Naive B cell (primary cell): ENCODE measurements around the gene SOCS7. TPM values are rescaled to one million over a fixed set of nuclear protein-coding genes. Genes with fewer than 3 reads are reported as not detected.

Experiments used
- ATAC-seq, 2 donors: fragments of 150-1000 bp; cut with Tn5 transposase; 2 replicates each; pipeline ENCODE4 v1.10.0; 2021; ENCODE audit warnings: low read depth in 2 of 2, mild to moderate bottlenecking in 2 of 2, moderate library complexity in 2 of 2
- DNase-seq: peaks from one replicate; pipeline ENCODE4 v3.0.0; 2022
- H3K27ac Mint-ChIP-seq, 6 donors: one replicate each; pipeline ENCODE4 v1.8.0; 2020 to 2022; ENCODE audit warnings: mild to moderate bottlenecking in 6 of 6, mixed read lengths in 6 of 6, moderate library complexity in 5 of 6, inconsistent platforms in 2 of 6
- H3K27me3 Mint-ChIP-seq, 3 donors: one replicate each; pipeline ENCODE4 v1.8.0; 2021 to 2022; ENCODE audit warnings: mixed read lengths in 3 of 3, mild to moderate bottlenecking in 1 of 3
- H3K36me3 Mint-ChIP-seq, 2 donors: one replicate each; pipeline ENCODE4 v1.8.0; 2020 to 2022; ENCODE audit warnings: mixed read lengths in 2 of 2, inconsistent platforms in 1 of 2, mild to moderate bottlenecking in 1 of 2
- H3K4me1 Mint-ChIP-seq, 3 donors: one replicate each; pipeline ENCODE4 v1.8.0; 2020 to 2022; ENCODE audit warnings: mixed read lengths in 3 of 3, inconsistent platforms in 1 of 3, mild to moderate bottlenecking in 1 of 3, moderate library complexity in 1 of 3
- H3K4me3 Mint-ChIP-seq, 8 donors: one replicate each; pipeline ENCODE4 v1.8.0; 2020 to 2022; ENCODE audit warnings: mild to moderate bottlenecking in 8 of 8, mixed read lengths in 8 of 8, moderate library complexity in 8 of 8, inconsistent platforms in 2 of 8
- H3K9me3 Mint-ChIP-seq, 7 donors: one replicate each; pipeline ENCODE4 v1.8.0; 2020 to 2022; ENCODE audit warnings: mixed read lengths in 7 of 7, mild to moderate bottlenecking in 5 of 7, inconsistent platforms in 2 of 7, moderate library complexity in 1 of 7
- polyA plus RNA-seq, 6 donors: library from polyadenylated mRNA; unstranded; fragments of 300-500 nt; fragmentation: Illumina TruSeq; gene quantifications; one replicate each; pipeline ENCODE4 v1.2.3, GENCODE V29; 2021; ENCODE audit warnings: low read depth in 6 of 6

SOCS7 gene
- polyA plus RNA-seq, 6 donors from 2014 or later: 0.10 to 1.1 (median 0.47) TPM

GRCh38 chr17:38328620-38329019 lies 23.0 kb upstream of the SOCS7 start:
- Mint-ChIP-seq H3K36me3 (no peaks in the 10 kb centered on the region), H3K27me3 (peaks cover 4 to 39% (median 21%) of the 10 kb centered on the region in 3 donors), H3K4me3 (no peak overlapping the region), H3K9me3 (no peaks in the 10 kb centered on the region), H3K27ac (no peak overlapping the region), H3K4me1 (peaks cover 14 to 19% (median 17%) of the 10 kb centered on the region in 3 donors)
- DNase-seq: no peak
- no peak for ATAC-seq

GRCh38 chr17:38329284-38329683 lies 22.4 kb upstream of the SOCS7 start:
- Mint-ChIP-seq H3K36me3 (no peaks in the 10 kb centered on the region), H3K4me3 (no peak overlapping the region), H3K4me1 (peaks cover 14 to 19% (median 17%) of the 10 kb centered on the region in 3 donors), H3K27me3 (peaks cover 4 to 45% (median 24%) of the 10 kb centered on the region in 3 donors), H3K27ac (peak overlapping the region in 1 of 6 donors; percentile 56), H3K9me3 (no peaks in the 10 kb centered on the region)
- DNase-seq: no peak
- no peak for ATAC-seq

DNA sequence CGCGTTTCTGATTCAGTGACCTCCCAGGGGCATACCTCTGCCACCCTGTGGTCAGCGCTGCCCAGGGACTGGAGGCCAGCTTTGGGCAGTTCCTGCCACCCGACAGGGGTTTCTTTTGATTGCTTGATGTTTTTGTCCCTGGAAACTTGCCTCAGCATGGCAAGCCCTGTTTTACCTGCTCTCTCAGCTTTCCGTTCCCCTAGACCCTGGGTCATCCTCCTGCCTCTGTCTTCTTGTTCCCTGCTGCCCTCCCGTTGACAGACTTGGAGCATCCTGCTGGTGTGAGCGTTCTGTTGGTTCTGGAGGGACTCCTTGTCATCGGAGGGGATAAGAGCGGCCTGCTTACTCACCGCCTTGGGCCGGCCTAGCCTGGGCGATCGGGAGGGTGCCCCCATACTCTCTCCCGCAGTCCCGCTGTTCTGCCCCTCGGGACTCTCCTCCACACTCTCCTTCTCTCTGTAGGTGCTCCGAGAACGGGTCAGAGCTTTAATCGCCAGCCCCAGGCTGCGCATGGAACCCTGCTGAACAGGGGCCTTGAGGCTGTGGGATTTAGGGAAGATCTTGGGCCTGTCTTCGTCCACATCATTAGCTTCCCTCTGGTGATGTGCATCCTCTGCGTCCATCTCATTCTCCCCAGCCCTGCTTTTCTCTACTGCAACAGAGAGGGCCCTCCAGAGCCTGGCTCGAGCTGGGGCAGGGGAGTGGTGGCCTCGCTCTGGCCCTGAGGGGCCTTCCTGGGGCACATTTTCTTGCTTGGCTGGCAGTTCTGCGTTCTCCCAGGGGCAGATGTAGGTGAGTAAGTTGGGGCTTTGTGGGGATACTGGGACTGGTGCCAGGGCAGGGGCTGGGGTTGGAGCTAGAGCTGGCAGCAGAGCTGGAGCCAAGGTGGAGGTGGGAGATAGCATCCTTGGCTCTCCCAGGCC lies 21.6 kb upstream of the SOCS7 start:
- H3K4me1 Mint-ChIP-seq: peaks cover 14 to 17% (median 16%) of the 10 kb centered on the region in 3 donors
- DNase-seq: no peak
- no peaks in the 10 kb centered on the region for H3K36me3 Mint-ChIP-seq
- no peak overlapping the region for H3K4me3 Mint-ChIP-seq
- H3K27me3 Mint-ChIP-seq: peaks cover 4 to 51% (median 24%) of the 10 kb centered on the region in 3 donors
- ATAC-seq: no peak
- no peaks in the 10 kb centered on the region for H3K9me3 Mint-ChIP-seq
- H3K27ac Mint-ChIP-seq: peak overlapping the region in 1 of 6 donors; percentile 44

- Mint-ChIP-seq H3K4me3 (no peak overlapping the region), H3K36me3 (no peaks in the 10 kb centered on the region), H3K27me3 (peaks cover 4 to 51% (median 24%) of the 10 kb centered on the region in 3 donors), H3K4me1 (peaks cover 7 to 10% (median 8%) of the 10 kb centered on the region in 3 donors), H3K27ac (no peak overlapping the region), H3K9me3 (no peaks in the 10 kb centered on the region)
- DNase-seq: no peak
- ATAC-seq: no peak
Measured at GRCh38 chr17:38330941-38331411, 20.7 kb upstream of the SOCS7 start.

- no peaks in the 10 kb centered on the region for H3K9me3 Mint-ChIP-seq
- no peaks in the 10 kb centered on the region for H3K36me3 Mint-ChIP-seq
- peaks cover 11 to 58% (median 29%) of the 10 kb centered on the region in 3 donors for H3K27me3 Mint-ChIP-seq
- no peaks in the 10 kb centered on the region for H3K4me1 Mint-ChIP-seq
- no peak overlapping the region for H3K4me3 Mint-ChIP-seq
- DNase-seq (no peak), ATAC-seq (no peak)
- no peak overlapping the region for H3K27ac Mint-ChIP-seq
Measured at GRCh38 chr17:38332735-38333134, 18.9 kb upstream of the SOCS7 start.

DNA sequence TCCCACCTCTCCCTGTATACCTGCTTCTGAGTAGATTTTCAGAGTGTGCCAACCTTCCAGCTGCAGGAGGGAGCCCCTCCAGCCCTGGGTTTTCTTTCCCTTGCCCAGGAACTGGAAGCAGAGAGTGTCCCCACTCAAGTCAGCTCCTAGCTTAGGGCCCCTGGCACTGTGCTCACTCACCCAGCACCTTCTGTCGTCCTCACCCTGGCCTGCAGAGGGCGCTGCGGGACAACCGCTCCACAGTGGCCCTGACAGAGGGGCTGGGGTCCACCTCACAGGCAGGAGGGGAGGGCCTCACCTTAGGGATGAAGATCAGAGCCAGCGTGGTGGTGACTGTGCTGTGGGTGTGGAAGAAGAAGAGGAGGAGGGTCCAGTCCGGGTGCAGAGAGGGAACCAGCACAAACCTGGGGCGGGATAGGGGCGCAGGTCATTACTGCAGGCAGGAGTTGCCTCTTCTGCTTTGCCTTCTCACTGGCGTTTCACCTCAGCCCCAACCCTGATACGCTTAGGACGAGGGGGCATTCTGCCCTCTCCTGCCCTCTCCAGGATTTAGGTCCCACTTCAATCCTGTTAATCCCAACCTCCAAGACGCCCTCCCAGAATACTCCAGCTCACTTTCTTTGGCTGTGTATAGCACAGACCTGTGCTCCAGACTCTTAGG lies 17.9 kb upstream of the SOCS7 start:
- Mint-ChIP-seq H3K27ac (no peak overlapping the region), H3K4me1 (no peaks in the 10 kb centered on the region), H3K9me3 (no peaks in the 10 kb centered on the region), H3K4me3 (no peak overlapping the region), H3K27me3 (peaks cover 11 to 48% (median 29%) of the 10 kb centered on the region in 3 donors), H3K36me3 (no peaks in the 10 kb centered on the region)
- ATAC-seq: peak in 1 of 2 donors; percentile 37
- DNase-seq: no peak

DNA sequence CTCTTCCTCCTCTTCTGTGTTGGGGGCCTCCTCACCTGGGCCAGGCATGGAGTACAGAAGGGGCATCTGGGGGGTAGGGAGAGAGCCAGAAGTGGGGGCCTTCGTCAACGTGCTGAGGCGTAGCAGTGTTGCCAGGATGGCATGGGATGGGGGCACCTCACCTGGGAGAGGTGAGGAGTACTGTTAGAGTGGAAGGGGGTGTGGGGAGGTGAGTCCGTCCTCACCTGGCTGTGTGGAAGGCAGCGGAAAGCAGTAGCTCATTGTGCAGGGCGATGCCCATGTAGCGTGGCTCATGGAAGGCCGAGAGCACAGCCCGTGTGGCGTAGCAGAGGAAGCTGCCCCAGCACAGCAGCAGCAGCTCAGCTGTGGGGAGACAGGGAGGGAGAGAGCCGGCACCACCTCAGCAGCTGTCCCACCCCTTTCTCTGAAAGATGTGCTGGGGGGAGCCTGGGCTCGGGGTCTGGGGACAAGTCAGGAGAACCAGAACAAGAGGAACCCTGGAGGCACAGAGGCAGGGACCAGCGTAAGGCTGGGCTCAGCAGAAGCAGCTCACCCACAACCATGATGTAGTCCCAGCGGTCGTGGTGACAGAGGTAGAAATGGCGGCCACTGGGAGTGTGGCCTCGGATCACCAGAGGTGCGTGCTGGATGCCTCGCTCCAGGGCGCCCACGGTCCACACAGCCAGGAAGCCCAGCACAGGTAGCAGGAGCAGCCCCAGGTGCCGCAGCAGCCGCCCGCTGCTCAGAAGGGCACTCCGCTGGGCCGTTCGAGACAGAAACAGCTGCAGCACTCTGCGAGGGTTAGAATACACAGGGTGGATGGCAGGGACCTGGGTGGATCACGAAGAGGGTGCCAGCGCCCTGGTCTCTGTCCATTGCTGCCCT lies 16.9 kb upstream of the SOCS7 start:
- Mint-ChIP-seq H3K4me1 (no peaks in the 10 kb centered on the region), H3K4me3 (no peak overlapping the region), H3K9me3 (no peaks in the 10 kb centered on the region), H3K36me3 (no peaks in the 10 kb centered on the region), H3K27ac (no peak overlapping the region), H3K27me3 (peaks cover 11 to 39% (median 23%) of the 10 kb centered on the region in 3 donors)
- DNase-seq (no peak), ATAC-seq (no peak)

GRCh38 chr17:38336838-38337237 lies 14.8 kb upstream of the SOCS7 start:
- Mint-ChIP-seq H3K4me3 (no peak overlapping the region), H3K27me3 (peaks cover 10 to 31% (median 14%) of the 10 kb centered on the region in 3 donors), H3K4me1 (no peaks in the 10 kb centered on the region), H3K9me3 (no peaks in the 10 kb centered on the region), H3K36me3 (no peaks in the 10 kb centered on the region), H3K27ac (no peak overlapping the region)
- no peak for ATAC-seq
- DNase-seq: no peak

DNA sequence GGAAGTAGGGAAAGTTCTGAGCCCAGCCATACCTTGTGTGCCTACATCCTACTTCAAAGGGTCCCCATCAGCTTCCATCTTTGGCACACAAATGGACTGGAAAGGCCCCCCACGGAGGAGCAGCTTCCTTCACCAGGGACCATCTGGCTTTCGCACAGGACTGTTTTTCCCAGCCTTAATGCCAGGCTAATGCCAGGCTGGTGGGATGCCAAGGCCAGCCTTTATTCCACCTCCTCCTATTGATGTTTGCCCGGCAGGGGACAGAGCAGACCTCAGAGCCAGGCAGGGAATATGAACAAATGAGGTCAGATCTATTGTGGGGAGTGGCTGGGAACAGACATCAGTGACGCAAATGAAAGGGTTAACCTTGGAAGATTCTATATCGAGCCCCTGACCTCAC lies 13.6 kb upstream of the SOCS7 start:
- DNase-seq: no peak
- Mint-ChIP-seq H3K4me3 (peak overlapping the region in 1 of 8 donors; percentile 26), H3K9me3 (no peaks in the 10 kb centered on the region), H3K36me3 (no peaks in the 10 kb centered on the region), H3K4me1 (no peaks in the 10 kb centered on the region), H3K27ac (peak overlapping the region in 1 of 6 donors; percentile 39), H3K27me3 (peaks cover 10 to 26% (median 15%) of the 10 kb centered on the region in 3 donors)
- no peak for ATAC-seq

DNA sequence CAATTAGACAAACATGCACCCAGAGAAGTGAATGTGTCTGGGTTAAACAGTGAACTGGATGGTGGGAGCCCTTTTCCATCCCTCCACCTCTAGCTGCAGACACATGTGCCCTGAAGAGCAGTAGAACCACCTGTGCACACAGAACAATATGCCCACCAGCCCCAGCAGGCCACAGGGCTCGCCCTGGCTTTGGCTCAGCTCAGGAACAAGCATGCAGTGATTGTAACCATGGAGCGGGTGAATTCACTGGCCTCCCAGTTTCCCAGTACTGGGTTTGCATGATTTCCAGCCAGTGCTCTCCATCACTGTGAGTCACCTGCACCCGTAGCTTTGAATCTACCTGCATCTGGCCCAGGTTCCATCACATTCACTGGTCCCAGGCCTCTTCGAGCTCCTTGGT lies 13.1 kb upstream of the SOCS7 start:
- H3K9me3 Mint-ChIP-seq: no peaks in the 10 kb centered on the region
- DNase-seq: no peak
- peaks cover 10 to 22% (median 18%) of the 10 kb centered on the region in 3 donors for H3K27me3 Mint-ChIP-seq
- H3K36me3 Mint-ChIP-seq: no peaks in the 10 kb centered on the region
- H3K4me1 Mint-ChIP-seq: no peaks in the 10 kb centered on the region
- no peak overlapping the region for H3K4me3 Mint-ChIP-seq
- ATAC-seq: no peak
- H3K27ac Mint-ChIP-seq: peak overlapping the region in 2 of 6 donors; percentile 39 to 73

GRCh38 chr17:38339891-38340290 lies 11.8 kb upstream of the SOCS7 start:
- Mint-ChIP-seq H3K27me3 (peaks cover 10 to 27% (median 22%) of the 10 kb centered on the region in 3 donors), H3K36me3 (no peaks in the 10 kb centered on the region), H3K4me3 (no peak overlapping the region), H3K27ac (no peak overlapping the region), H3K4me1 (no peaks in the 10 kb centered on the region), H3K9me3 (no peaks in the 10 kb centered on the region)
- ATAC-seq: no peak
- DNase-seq: no peak

DNA sequence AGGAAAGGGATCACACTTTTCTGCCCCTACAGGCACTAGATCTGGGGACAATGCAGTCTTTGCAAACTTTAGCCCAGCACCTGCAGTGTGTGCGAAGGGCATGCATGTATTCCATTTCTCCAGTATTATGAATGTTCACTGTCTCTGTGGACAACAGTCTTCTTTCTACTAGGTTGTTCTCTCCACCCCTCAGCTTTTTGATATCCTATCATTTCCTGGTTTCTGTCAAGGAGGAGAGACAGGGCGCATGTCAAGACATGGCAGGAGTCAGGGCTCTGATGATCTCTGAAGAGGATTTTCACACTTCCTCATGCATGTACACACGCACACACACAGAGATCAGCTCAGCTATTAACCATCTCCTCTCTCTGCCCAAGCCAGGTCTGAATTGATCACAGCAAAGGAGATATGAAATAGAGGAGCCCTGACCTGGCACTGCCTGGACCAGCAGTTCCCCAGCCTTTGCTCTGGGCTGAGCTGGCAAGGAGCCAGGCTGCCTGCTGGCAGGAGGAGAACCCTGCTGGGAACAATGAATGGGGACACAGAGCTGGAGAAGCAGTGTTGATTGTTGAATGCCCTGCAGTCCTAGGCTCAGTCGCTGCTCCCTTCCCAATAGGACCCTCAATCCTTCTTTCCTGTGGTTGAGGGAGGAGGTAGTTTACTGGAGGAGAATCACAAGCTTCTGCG lies 10.5 kb upstream of the SOCS7 start:
- Mint-ChIP-seq H3K4me1 (no peaks in the 10 kb centered on the region), H3K36me3 (no peaks in the 10 kb centered on the region), H3K27ac (no peak overlapping the region), H3K9me3 (no peaks in the 10 kb centered on the region), H3K27me3 (peaks cover 11 to 31% (median 21%) of the 10 kb centered on the region in 3 donors), H3K4me3 (no peak overlapping the region)
- no peak for DNase-seq
- ATAC-seq: no peak
